Measurements from ENCODE around the gene VOPP1.

The VOPP1 gene

GRCh38 chr7:55532150-55532917, 40.0 kb downstream of the VOPP1 start:
- no peak for DNase-seq

GRCh38 chr7:55531536-55531935, 40.8 kb downstream of the VOPP1 start:
- DNase-seq = no peak

GRCh38 chr7:55527307-55527706, 45.0 kb downstream of the VOPP1 start:
- no peak for DNase-seq

DNA sequence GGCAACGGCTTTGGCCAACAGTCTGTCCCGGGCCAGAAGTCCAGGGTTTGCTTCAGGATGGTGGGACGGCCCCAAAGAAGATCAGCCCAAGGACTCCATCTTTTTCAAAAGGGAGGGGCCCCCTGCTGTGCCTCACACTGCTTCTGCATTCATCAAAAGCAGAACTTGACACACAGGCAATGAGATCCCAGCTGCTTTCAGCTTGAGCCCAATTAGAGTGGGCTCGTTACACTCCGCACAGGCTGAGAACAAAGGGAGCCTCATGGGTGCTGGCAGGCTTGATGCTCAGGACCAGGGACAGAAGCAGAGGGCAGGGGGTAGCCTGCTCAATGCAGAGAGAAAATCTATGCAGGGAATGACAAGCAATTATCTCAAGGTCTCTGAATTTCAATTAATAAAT, 45.5 kb downstream of the VOPP1 start:
- DNase-seq = peak in 7 of 14 donors; percentile 45 to 69 (median 51)

GRCh38 chr7:55526329-55526728, 46.0 kb downstream of the VOPP1 start:
- peak in 6 of 14 donors; percentile 38 to 60 (median 48) for DNase-seq

- DNase-seq = peak in 3 of 14 donors; percentile 27 to 32 (median 27)
Measured at GRCh38 chr7:55524558-55525310, 47.6 kb downstream of the VOPP1 start.

DNA sequence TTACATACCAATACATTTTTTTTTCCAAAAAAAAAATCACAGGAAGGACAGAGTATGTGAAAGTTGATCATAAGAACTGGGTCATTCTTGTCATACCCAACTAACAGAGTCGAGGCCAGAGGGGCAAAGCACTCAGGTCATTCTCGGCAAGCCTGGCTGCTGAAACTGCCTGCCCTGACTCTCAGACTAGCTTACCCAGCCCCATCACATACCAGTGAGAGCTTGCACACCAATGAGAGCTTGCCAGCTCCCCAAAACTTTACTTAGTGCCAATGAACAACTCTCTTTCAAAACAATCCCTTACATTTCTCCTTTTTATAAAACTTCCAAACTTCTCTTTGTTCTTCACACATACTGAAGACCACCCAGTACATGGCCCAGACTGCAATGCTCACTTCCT, 48.9 kb downstream of the VOPP1 start:
- DNase-seq = no peak

DNA sequence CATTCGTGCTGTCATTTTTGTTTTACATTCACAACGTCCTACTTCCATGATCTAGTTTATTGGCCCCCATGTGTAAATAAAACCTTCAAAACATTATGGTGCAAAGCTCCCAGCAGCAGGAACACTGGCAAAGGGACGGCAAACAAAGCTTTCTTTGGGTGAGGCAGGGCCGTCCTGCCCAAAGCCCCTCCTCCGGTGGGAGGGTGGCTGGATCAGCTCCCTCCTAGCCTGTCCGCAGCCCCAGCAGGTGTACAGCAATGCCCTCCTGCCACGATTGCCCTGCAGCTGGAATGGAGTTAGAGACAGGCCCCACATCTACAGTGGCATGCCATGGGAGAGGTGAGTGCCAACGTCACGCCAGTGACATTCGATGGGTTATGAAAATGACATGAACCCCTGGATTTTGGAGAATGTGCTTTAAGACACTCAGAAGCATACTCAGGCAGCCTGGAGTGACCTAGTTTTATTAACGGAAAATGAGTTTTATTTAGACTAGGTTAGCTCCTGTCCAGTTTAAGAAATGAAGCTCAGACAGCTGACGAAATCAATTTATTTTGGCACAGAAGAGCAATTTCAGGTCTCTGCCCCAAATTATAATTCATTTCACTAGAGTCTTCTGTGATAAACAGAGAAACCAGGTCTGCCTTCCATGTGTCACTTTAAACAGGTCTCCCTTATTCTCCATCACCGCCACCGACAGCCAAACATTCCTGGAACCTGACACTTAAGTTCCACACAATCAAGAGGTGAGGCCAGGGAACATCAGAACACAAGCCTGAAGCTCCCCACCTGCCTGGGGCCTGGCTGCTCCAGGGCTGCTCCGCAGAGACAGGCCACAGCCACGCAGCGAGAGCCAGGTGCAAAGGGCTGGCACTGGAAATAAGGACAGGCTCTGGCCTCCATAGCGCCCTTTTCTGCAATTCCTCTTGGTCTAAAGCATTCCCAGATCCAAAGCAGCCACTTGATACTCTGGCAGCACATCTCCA, 50.1 kb downstream of the VOPP1 start:
- peak in 1 of 14 donors; percentile 63 for DNase-seq

DNA sequence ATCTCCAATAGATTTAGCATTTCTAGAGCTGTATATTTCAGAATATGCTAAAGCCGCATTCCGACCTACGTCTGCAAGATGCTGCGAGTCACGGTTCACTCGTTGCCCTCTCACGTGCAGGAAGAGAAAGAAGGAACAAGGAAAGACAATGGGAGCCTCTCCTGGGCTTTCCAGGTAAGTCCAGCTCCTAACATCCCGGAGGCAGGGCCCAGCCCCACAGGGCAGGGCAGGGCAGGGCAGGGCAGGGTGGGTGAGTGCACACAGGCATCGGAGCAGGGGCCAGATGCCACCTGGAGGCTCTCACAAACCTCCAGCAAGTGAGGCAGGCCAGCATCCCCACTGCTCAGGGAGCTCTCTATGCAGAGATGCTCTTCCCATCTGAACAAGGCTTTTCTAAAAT, 50.8 kb downstream of the VOPP1 start:
- peak in 1 of 14 donors; percentile 10 for DNase-seq

DNA sequence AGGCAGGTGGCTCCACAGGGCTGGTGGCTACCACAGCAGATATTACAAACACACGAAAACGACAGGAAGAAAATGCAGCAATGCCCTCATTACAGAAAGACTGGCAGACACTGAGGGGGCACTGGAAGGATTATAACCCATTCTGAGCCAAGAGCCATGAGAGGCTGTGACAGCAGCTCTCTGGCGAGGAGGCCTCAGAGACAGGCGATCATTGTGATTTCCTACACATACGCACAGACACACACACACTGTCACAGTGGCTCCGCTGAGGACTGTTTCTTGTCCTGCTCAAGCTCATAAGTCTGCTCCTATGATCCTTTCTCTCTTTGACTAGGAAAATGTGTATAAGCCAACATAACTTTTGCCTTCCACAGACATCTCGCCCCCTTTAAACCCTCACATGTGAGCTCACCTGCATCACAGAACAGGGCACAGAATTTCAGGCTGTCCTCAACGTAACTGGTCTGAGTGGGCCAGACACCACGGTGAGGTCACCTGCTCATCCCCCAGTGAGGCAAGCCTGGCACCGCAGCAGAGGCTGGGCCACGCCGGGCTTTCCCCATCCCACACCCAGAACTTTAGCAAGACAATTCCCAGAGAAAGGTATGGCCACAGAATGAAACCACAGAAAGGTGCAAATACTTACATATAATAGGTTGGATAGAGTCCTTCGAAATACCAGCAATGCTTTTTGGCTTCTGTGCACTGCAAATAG, 51.7 kb downstream of the VOPP1 start:
- peak in 1 of 14 donors; percentile 27 for DNase-seq

GRCh38 chr7:55518836-55519235, 53.5 kb downstream of the VOPP1 start:
- DNase-seq = no peak

DNA sequence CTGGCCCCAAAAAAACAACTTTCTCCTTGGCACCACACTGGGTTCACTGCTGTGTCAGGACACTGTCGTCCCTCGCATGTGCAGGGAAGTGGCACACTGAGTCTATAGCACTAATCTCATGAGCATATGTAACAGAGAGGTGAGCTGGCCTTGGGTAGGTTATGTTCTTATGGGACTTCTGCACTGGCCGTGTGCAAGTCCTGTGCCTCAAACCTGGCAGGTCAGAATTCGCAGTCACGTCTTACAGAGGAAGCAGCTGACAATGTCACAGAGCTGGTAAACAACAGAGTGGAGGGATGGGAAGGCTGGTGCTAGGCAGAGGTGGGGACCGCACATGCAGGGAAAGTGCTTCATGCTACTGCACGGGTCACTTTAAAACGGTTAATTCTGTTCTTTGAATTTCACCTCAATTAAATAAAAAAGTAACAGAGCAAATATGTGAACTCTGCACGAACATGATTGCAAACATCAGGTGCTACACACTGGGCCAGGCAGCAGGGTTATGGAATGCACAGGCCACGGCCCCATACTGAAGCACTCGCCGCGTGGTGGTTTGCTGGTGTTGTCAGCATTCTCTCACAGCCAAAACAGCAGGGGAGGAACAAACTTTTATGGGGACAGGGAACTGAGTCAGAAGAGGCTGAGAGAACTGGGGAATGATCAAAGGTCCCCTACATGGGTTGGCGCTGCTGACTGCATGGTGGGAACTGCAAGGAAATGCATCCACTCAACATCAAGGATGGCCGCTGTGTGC, 54.2 kb downstream of the VOPP1 start:
- no peak for DNase-seq

GRCh38 chr7:55517191-55517633, 55.1 kb downstream of the VOPP1 start:
- no peak for DNase-seq

DNA sequence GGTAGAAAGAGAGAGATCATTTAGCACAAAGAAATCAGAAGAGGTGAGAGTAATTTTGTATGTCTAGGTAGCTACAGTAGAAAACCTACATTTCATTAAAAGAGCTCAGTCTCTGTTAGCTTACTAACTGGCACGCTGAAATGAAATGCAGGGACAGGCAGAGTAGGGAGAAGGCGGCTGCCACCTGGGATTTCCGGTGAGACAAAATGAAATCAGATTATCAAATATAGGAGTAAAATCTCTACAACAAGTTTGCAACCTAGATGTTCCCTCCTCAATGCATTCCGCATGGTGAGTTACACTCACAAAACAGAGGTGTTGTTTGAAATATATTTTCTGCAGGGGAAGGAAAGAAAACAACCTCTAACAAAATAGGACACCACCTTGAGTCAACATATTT, 55.9 kb downstream of the VOPP1 start:
- peak in 1 of 14 donors; percentile 14 for DNase-seq

GRCh38 chr7:55515569-55516279, 56.6 kb downstream of the VOPP1 start:
- DNase-seq = peak in 6 of 14 donors; percentile 21 to 85 (median 28)

DNA sequence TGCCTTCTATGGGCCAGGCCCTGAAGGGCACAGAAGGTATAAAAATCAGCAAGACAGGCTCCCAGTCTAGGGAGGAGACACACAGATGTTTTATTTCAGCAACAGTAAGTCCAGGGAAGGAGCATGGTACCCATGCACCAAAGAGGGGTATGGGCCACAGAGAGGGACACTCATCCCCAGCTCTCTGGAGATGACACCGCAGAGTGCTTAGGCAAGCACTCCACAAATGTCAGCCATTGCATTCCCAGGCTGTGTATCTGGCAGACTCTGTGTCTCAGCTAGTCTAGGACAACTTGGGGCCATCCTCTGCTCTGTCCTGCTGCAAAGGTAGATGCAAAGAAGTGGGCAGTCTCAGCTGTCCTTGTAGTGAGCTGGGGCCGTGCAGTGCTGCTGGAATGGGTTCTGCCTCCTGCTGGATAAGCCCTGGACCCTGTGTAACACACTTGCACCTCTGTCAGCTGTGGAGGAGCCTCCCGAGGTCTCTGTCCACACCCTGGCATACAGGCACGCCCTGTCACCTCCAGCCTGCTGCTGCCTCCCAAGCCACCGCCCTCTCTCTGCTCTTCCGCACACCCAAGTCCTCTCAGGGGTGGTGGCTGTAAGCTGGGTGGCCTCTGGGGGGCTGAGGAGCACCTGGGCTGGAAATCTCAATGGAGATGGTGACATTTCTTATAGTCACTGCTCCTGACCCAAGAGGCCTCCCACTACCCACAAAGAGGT, 57.6 kb downstream of the VOPP1 start:
- DNase-seq = no peak

DNA sequence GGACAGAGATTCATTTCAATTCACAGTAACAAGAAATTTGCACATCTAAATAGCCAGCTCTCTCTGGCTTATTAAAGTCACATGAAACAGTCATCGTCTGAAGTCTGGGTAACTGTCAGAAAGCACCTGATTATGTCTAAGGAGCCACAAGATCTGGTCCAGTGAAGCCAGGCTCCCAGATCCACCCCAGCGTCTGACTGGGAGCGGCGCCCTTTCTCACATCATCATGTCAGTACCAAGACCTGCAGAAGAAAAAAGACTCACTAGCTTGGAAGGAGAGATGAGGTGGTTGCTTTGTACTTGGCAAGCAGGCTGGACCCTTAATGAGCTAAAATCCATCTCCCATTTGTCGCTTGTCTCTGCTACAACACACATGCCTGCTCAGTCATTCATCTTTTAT, 58.4 kb downstream of the VOPP1 start:
- no peak for DNase-seq

- no peak for DNase-seq
Measured at GRCh38 chr7:55512635-55513191, 59.6 kb downstream of the VOPP1 start.

- DNase-seq = no peak
Measured at GRCh38 chr7:55510621-55511020, 61.7 kb downstream of the VOPP1 start.
